Central memory CD8-positive, alpha-beta T cell (primary cell): ENCODE results near the gene CACNG4.

ENCODE experiments used
- ATAC-seq: fragments of 150-1000 bp; cut with Tn5 transposase; replicated peaks from 2 replicates; pipeline ENCODE4 v1.10.0; 2022; ENCODE audit warnings: mild to moderate bottlenecking, moderate FRiP score, moderate number of reproducible peaks; ENCODE audit not compliant: poor library complexity, severe bottlenecking; ENCODE audit errors: extremely low read depth
- DNase-seq, 2 donors: peaks; one replicate each; pipeline ENCODE4 v3.0.0; 2021; ENCODE audit warnings: low spot score in 2 of 2
- H3K27ac Mint-ChIP-seq: one replicate; pipeline ENCODE4 v1.8.0; 2022; ENCODE audit warnings: low read depth, mild to moderate bottlenecking, moderate library complexity, mixed read lengths
- H3K27me3 Mint-ChIP-seq: one replicate; pipeline ENCODE4 v1.8.0; 2022; ENCODE audit warnings: mixed read lengths
- H3K36me3 Mint-ChIP-seq: one replicate; pipeline ENCODE4 v1.8.0; 2022; ENCODE audit warnings: mild to moderate bottlenecking, moderate library complexity, mixed read lengths; ENCODE audit not compliant: insufficient read depth
- H3K4me1 Mint-ChIP-seq: one replicate; pipeline ENCODE4 v1.8.0; 2022; ENCODE audit warnings: mixed read lengths
- H3K4me3 Mint-ChIP-seq: one replicate; pipeline ENCODE4 v1.8.0; 2022; ENCODE audit warnings: mild to moderate bottlenecking, moderate library complexity, mixed read lengths
- H3K9me3 Mint-ChIP-seq: one replicate; pipeline ENCODE4 v1.8.0; 2022; ENCODE audit warnings: mixed read lengths

Gene CACNG4

GRCh38 chr17:67003231-67003630, 38.7 kb downstream of the CACNG4 start:
- no peak for DNase-seq
- Mint-ChIP-seq H3K4me3 (no peak overlapping the region), H3K9me3 (no peaks in the 10 kb centered on the region), H3K27me3 (peaks cover 63% of the 10 kb centered on the region), H3K36me3 (no peaks in the 10 kb centered on the region), H3K27ac (no peak overlapping the region), H3K4me1 (no peaks in the 10 kb centered on the region)
- ATAC-seq, result no peak

- Mint-ChIP-seq H3K36me3 (no peaks in the 10 kb centered on the region), H3K27ac (no peak overlapping the region), H3K4me1 (no peaks in the 10 kb centered on the region), H3K27me3 (peaks cover 64% of the 10 kb centered on the region), H3K4me3 (no peak overlapping the region), H3K9me3 (no peaks in the 10 kb centered on the region)
- DNase-seq, result no peak
- ATAC-seq, result no peak
Observed at GRCh38 chr17:67004181-67004580, 39.7 kb downstream of the CACNG4 start.

GRCh38 chr17:67007266-67007665, 42.8 kb downstream of the CACNG4 start:
- ATAC-seq, result no peak
- Mint-ChIP-seq H3K27ac (no peak overlapping the region), H3K4me3 (no peak overlapping the region)

GRCh38 chr17:67008101-67008500, 43.6 kb downstream of the CACNG4 start:
- Mint-ChIP-seq H3K4me3 (no peak overlapping the region), H3K36me3 (no peaks in the 10 kb centered on the region), H3K27ac (no peak overlapping the region), H3K9me3 (no peaks in the 10 kb centered on the region), H3K27me3 (peaks cover 87% of the 10 kb centered on the region), H3K4me1 (no peaks in the 10 kb centered on the region)
- ATAC-seq (no peak), DNase-seq (no peak)

More at GRCh38 chr17:67007266-67007665, 42.8 kb downstream of the CACNG4 start:
- Mint-ChIP-seq H3K27me3 (peaks cover 86% of the 10 kb centered on the region), H3K36me3 (no peaks in the 10 kb centered on the region), H3K4me1 (no peaks in the 10 kb centered on the region), H3K9me3 (no peaks in the 10 kb centered on the region)
- no peak for DNase-seq

GRCh38 chr17:67011527-67012175, 47.1 kb downstream of the CACNG4 start:
- no peak for ATAC-seq
- H3K27me3 Mint-ChIP-seq, result peaks cover 91% of the 10 kb centered on the region
- H3K27ac Mint-ChIP-seq, result no peak overlapping the region
- no peaks in the 10 kb centered on the region for H3K9me3 Mint-ChIP-seq
- DNase-seq, result no peak
- H3K4me1 Mint-ChIP-seq, result no peaks in the 10 kb centered on the region
- no peaks in the 10 kb centered on the region for H3K36me3 Mint-ChIP-seq
- no peak overlapping the region for H3K4me3 Mint-ChIP-seq

GRCh38 chr17:67013891-67014290, 49.4 kb downstream of the CACNG4 start:
- no peak for DNase-seq
- Mint-ChIP-seq H3K27ac (no peak overlapping the region), H3K36me3 (no peaks in the 10 kb centered on the region), H3K9me3 (no peaks in the 10 kb centered on the region), H3K4me3 (no peak overlapping the region), H3K4me1 (no peaks in the 10 kb centered on the region), H3K27me3 (peaks cover 86% of the 10 kb centered on the region)
- no peak for ATAC-seq

- ATAC-seq (no peak), DNase-seq (no peak)
- H3K9me3 Mint-ChIP-seq, result no peaks in the 10 kb centered on the region
- no peaks in the 10 kb centered on the region for H3K4me1 Mint-ChIP-seq
- no peak overlapping the region for H3K4me3 Mint-ChIP-seq
- no peaks in the 10 kb centered on the region for H3K36me3 Mint-ChIP-seq
- peaks cover 79% of the 10 kb centered on the region for H3K27me3 Mint-ChIP-seq
- H3K27ac Mint-ChIP-seq, result no peak overlapping the region
Observed at GRCh38 chr17:67015001-67015400, 50.5 kb downstream of the CACNG4 start.

GRCh38 chr17:67016039-67016762, 51.7 kb downstream of the CACNG4 start:
- Mint-ChIP-seq H3K27ac (no peak overlapping the region), H3K36me3 (no peaks in the 10 kb centered on the region), H3K9me3 (no peaks in the 10 kb centered on the region), H3K4me3 (no peak overlapping the region), H3K4me1 (no peaks in the 10 kb centered on the region), H3K27me3 (peaks cover 67% of the 10 kb centered on the region)
- no peak for DNase-seq
- no peak for ATAC-seq

GRCh38 chr17:67017910-67018309, 53.4 kb downstream of the CACNG4 start:
- H3K9me3 Mint-ChIP-seq, result no peaks in the 10 kb centered on the region
- peaks cover 50% of the 10 kb centered on the region for H3K27me3 Mint-ChIP-seq
- H3K36me3 Mint-ChIP-seq, result no peaks in the 10 kb centered on the region
- DNase-seq (no peak), ATAC-seq (no peak)
- no peaks in the 10 kb centered on the region for H3K4me1 Mint-ChIP-seq
- no peak overlapping the region for H3K4me3 Mint-ChIP-seq
- no peak overlapping the region for H3K27ac Mint-ChIP-seq

GRCh38 chr17:67018471-67019434, 54.2 kb downstream of the CACNG4 start:
- H3K4me3 Mint-ChIP-seq, result no peak overlapping the region
- no peak for DNase-seq
- no peaks in the 10 kb centered on the region for H3K36me3 Mint-ChIP-seq
- H3K27ac Mint-ChIP-seq, result no peak overlapping the region
- H3K9me3 Mint-ChIP-seq, result no peaks in the 10 kb centered on the region
- no peak for ATAC-seq
- H3K4me1 Mint-ChIP-seq, result no peaks in the 10 kb centered on the region
- H3K27me3 Mint-ChIP-seq, result peaks cover 42% of the 10 kb centered on the region

GRCh38 chr17:67019809-67020208, 55.3 kb downstream of the CACNG4 start:
- Mint-ChIP-seq H3K27ac (no peak overlapping the region), H3K36me3 (no peaks in the 10 kb centered on the region), H3K4me1 (no peaks in the 10 kb centered on the region), H3K9me3 (no peaks in the 10 kb centered on the region), H3K27me3 (peaks cover 37% of the 10 kb centered on the region), H3K4me3 (no peak overlapping the region)
- DNase-seq (no peak), ATAC-seq (no peak)

GRCh38 chr17:67020293-67020766, 55.8 kb downstream of the CACNG4 start:
- H3K27me3 Mint-ChIP-seq, result peaks cover 33% of the 10 kb centered on the region
- ATAC-seq (no peak), DNase-seq (no peak)
- H3K27ac Mint-ChIP-seq, result no peak overlapping the region
- H3K4me1 Mint-ChIP-seq, result no peaks in the 10 kb centered on the region
- no peaks in the 10 kb centered on the region for H3K9me3 Mint-ChIP-seq
- H3K36me3 Mint-ChIP-seq, result no peaks in the 10 kb centered on the region
- H3K4me3 Mint-ChIP-seq, result no peak overlapping the region
